ENCODE measurements around the gene C2orf92.
A peak's percentile ranks its signal among the peaks of the same experiment; 100 is the strongest.
"Not testable (repeated sequence)": the region's sequence is repeated elsewhere in the genome, so short reads cannot be mapped to it uniquely, and the experiment has no call there.

The C2orf92 gene

GRCh38 chr2:97669448-97669847 is at the start of gene C2orf92:
C2orf92 (plus strand) TSS chr2:97669713; CDS start chr2:97669789, 76 bp downstream.
- TF ChIP-seq CTCF (IDR thresholded peaks at IDR 0.05; ENCODE audit: extremely low read depth, insufficient read depth, missing control alignments): no peak
- in situ Hi-C loops (cut with MboI; ENCODE audit: low pct_unique_long_range_greater_than_20kb, low sequenced_read_pairs, unreplicated experiment): loop anchor here (25.0 kb wide), 1 partner anchor 1607 kb away; no protein-coding TSS in a partner anchor
- DNase-seq (ENCODE audit: low spot score): no peak

GRCh38 chr2:97620492-97620891 is 49.0 kb upstream of the C2orf92 start:
- DNase-seq (ENCODE audit: low spot score); in situ Hi-C loops (cut with MboI; ENCODE audit: low pct_unique_long_range_greater_than_20kb, low sequenced_read_pairs, unreplicated experiment): not testable (repeated sequence)

GRCh38 chr2:97622976-97623375 is 46.5 kb upstream of the C2orf92 start:
- in situ Hi-C loops (cut with MboI; ENCODE audit: low pct_unique_long_range_greater_than_20kb, low sequenced_read_pairs, unreplicated experiment); DNase-seq (ENCODE audit: low spot score): not testable (repeated sequence)

GRCh38 chr2:97625354-97626048 is 44.0 kb upstream of the C2orf92 start:
- DNase-seq (ENCODE audit: low spot score); in situ Hi-C loops (cut with MboI; ENCODE audit: low pct_unique_long_range_greater_than_20kb, low sequenced_read_pairs, unreplicated experiment): not testable (repeated sequence)

- in situ Hi-C loops (cut with MboI; ENCODE audit: low pct_unique_long_range_greater_than_20kb, low sequenced_read_pairs, unreplicated experiment); DNase-seq (ENCODE audit: low spot score): not testable (repeated sequence)
These were observed 43.5 kb upstream of the C2orf92 start for GRCh38 chr2:97626049-97626430.

GRCh38 chr2:97644023-97644717 is 25.3 kb upstream of the C2orf92 start:
- TF ChIP-seq CTCF (IDR thresholded peaks at IDR 0.05; ENCODE audit: extremely low read depth, insufficient read depth, missing control alignments): no peak
- in situ Hi-C loops (cut with MboI; ENCODE audit: low pct_unique_long_range_greater_than_20kb, low sequenced_read_pairs, unreplicated experiment): no loop called here
- DNase-seq (ENCODE audit: low spot score): no peak

- in situ Hi-C loops (cut with MboI; ENCODE audit: low pct_unique_long_range_greater_than_20kb, low sequenced_read_pairs, unreplicated experiment): no loop called here
- peak; percentile 39 for DNase-seq (ENCODE audit: low spot score)
- TF ChIP-seq CTCF (IDR thresholded peaks at IDR 0.05; ENCODE audit: extremely low read depth, insufficient read depth, missing control alignments): no peak
These were observed 24.3 kb upstream of the C2orf92 start for GRCh38 chr2:97645112-97645694.

GRCh38 chr2:97645695-97646629 is 23.6 kb upstream of the C2orf92 start, which contains the start of gene COX5B:
COX5B (plus strand) TSS chr2:97646062; CDS start chr2:97646087, 25 bp downstream.
- no peak for TF ChIP-seq CTCF (IDR thresholded peaks at IDR 0.05; ENCODE audit: extremely low read depth, insufficient read depth, missing control alignments)
- in situ Hi-C loops (cut with MboI; ENCODE audit: low pct_unique_long_range_greater_than_20kb, low sequenced_read_pairs, unreplicated experiment): no loop called here
- peak; percentile 99 for DNase-seq (ENCODE audit: low spot score)

Measured in GM13977 (cell line).